Activated naive CD8-positive, alpha-beta T cell treated with anti-CD3 and anti-CD28 coated beads, Interleukin-2, amount 10 ng/mL, durations not matched to agents 7 days and 5 days (primary cell): ENCODE results near the gene MELTF. TPM values are rescaled to one million over a fixed set of nuclear protein-coding genes. Genes with fewer than 3 reads are reported as not detected.

Experiments used
- ATAC-seq: fragments of 150-1000 bp; cut with Tn5 transposase; one replicate; pipeline ENCODE4 v1.10.0; 2021; ENCODE audit warnings: low read depth, moderate library complexity
- POLR2A ChIA-PET: fragments of 350-600 bp; sonication (Branson Sonifier 250); formaldehyde crosslinking; loops from one replicate; lab custom pipeline; 2021; ENCODE audit warnings: antibody characterized with exemption; lab: Charles Lee
- DNase-seq: peaks from one replicate; pipeline ENCODE4 v3.0.0; 2021
- H3K27ac Mint-ChIP-seq: one replicate; pipeline ENCODE4 v1.8.0; 2022; ENCODE audit warnings: mild to moderate bottlenecking, mixed read lengths
- H3K27me3 Mint-ChIP-seq: one replicate; pipeline ENCODE4 v1.8.0; 2022; ENCODE audit warnings: mild to moderate bottlenecking, moderate library complexity, mixed read lengths
- H3K36me3 Mint-ChIP-seq: one replicate; pipeline ENCODE4 v1.8.0; 2021; ENCODE audit warnings: mild to moderate bottlenecking, mixed read lengths
- H3K4me1 Mint-ChIP-seq: one replicate; pipeline ENCODE4 v1.8.0; 2021; ENCODE audit warnings: mixed read lengths
- H3K4me3 Mint-ChIP-seq: one replicate; pipeline ENCODE4 v1.8.0; 2022; ENCODE audit warnings: mild to moderate bottlenecking, moderate library complexity, mixed read lengths
- H3K9me3 Mint-ChIP-seq: one replicate; pipeline ENCODE4 v1.8.0; 2021; ENCODE audit warnings: mixed read lengths
- total RNA-seq, 2 experiments: library from RNA; stranded (reverse); gene quantifications; one replicate each; pipeline ENCODE4 v1.2.3, GENCODE V29; 2021

Gene MELTF
- total RNA-seq, 2 experiments from 2014 or later: 5.4 to 5.6 TPM

DNA sequence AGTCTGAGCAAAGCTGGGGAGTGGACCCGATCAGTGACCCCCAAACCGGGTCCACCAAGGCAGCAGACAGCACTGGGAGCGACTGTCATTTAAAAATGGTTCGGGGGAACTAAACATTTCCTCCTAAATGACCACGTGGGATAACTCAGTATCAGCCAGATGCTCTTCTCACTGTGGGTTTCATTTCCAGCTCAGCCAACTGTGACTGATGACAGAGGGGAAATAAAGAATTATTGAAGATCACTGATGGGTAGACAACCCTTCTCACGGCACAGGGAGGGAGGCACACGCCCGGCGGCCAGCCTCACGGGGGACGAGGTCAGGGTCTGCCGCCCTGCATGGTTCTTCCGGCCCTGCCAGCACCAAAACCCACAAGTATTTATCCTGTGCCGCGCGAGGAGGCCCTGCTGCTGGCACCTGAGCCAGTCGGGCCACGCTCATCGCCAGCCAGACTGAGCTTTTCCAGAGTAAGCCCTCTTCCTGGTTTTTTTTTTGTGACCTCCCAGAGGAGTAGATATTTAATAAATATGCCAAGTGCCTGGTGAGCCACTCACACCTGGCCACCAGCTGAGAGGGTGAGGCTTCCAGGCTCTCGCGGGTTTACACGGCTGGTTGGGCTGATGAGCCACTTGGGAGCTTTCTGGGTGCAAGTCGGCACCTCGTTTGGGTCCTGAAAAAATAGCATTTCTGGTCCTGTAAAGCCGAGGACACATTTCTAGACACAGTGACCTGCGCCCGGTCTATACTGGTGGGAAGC lies 6.2 kb downstream of the MELTF start:
- no peaks in the 10 kb centered on the region for H3K36me3 Mint-ChIP-seq
- H3K4me1 Mint-ChIP-seq: peaks cover 7% of the 10 kb centered on the region
- no peak for DNase-seq
- H3K4me3 Mint-ChIP-seq: peak overlapping the region; percentile 67
- H3K9me3 Mint-ChIP-seq: no peaks in the 10 kb centered on the region
- POLR2A ChIA-PET: interaction anchor here (0.6 to 1.1 kb wide), 3 partner anchors 20 to 156 kb away, joined by 3 read pairs; partner anchors contain the start of gene SENP5
- peak; percentile 28 for ATAC-seq
- peak overlapping the region; percentile 72 for H3K27ac Mint-ChIP-seq
- H3K27me3 Mint-ChIP-seq: no peaks in the 10 kb centered on the region

DNA sequence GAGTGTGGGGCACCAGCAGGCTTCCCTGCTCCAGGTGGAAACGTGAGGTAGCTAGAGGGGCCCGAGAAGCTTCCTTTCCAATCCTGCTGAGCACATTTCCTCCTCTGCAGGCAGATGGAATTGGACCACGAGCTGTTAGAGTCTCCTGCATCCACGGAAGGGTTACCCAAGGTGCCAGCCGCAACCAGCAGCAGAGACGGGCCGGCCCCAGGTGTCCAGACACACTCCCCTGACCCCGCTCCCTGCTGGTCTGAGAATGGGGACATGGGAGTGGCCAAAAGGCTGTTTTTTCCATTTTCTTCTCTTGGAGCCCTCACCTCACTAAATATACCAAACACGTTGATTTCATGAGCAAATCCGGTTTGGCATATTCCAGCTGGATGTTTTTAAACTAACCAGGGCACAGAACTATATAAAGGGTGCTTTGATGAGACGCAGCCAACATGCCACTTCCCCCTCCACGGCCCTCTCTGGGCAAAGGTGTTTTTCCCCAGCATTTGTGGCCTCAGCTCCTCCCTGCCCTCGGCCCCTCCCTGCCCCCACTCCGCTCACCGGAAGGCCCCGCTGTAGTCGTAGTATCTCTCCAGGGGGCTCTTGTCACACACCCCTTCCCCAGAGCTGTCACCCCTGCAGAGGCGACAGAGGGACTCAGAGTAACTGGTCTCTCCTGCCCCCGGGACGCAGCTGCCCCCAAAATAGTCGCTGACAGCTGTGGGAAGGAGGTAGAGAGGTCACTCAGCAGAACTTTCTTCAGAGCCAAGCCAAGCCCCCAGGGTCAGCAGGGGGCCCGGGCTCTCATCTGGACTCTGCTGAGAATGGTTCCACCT lies 7.0 kb downstream of the MELTF start:
- no peak overlapping the region for H3K27ac Mint-ChIP-seq

DNA sequence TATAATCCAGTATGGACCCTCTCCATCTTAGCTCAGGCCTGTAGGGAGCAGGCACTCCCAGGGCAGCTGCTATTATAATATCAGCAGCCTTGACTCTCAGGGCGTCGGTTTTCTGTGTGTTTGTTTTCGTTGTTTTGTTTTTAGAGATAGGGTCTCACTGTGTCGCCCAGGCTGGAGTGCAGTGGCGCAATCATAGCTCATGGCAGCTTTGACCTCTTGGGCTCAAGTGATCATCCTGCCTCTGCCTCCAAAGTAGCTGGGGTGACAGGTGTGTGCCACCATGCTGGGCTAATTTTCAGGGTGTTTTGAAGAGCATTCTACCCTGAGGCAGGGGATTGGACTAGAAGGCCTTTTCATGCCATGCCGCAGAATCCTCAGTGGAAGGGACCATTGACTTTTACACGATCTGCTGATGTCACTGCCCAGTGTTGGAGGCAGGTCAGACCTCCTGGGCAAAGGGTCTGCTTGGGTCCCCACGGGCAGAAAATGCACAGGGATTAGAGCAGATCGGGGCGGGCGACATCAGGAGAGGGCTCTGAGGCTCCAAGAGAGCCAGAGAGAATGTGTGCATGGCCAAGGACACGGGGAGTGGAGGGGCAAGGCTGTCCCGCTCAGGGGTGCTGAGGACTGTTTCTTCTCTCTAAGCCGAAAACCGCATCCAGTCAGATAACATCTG lies 7.8 kb downstream of the MELTF start:
- POLR2A ChIA-PET: no interaction called here
- Mint-ChIP-seq H3K27ac (no peak overlapping the region), H3K9me3 (no peaks in the 10 kb centered on the region), H3K27me3 (no peaks in the 10 kb centered on the region), H3K4me1 (peaks cover 7% of the 10 kb centered on the region), H3K4me3 (no peak overlapping the region), H3K36me3 (no peaks in the 10 kb centered on the region)
- no peak for DNase-seq
- ATAC-seq: no peak

More for the DNA sequence above, 7.0 kb downstream of the MELTF start:
- DNase-seq: no peak
- Mint-ChIP-seq H3K36me3 (no peaks in the 10 kb centered on the region), H3K4me3 (peak overlapping the region; percentile 67), H3K27me3 (no peaks in the 10 kb centered on the region), H3K4me1 (peaks cover 7% of the 10 kb centered on the region), H3K9me3 (no peaks in the 10 kb centered on the region)
- POLR2A ChIA-PET: interaction anchor here (0.6 to 1.1 kb wide), 3 partner anchors 19 to 155 kb away, joined by 3 read pairs; partner anchors contain the start of gene SENP5
- ATAC-seq: no peak

DNA sequence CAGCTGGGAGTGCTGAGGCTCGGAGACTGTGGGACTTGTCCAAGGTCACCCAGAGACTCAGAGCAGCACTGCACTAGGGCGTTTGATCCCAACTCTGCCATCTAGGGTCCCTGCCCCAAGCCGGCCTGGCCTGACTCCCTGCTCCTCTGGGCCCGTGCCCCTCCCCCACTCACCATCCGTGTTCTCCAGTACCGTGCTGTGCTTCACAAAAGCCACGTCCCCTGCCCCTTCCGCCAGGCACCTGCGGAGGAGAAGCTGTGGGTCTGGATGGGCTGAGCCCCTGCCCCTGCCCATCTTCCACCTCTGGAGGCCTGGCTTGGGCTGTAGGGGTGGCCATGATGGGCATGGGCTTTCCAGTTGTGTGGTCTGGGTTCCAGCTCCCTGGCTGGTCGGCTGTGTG lies 8.4 kb downstream of the MELTF start:
- Mint-ChIP-seq H3K36me3 (no peaks in the 10 kb centered on the region), H3K27me3 (no peaks in the 10 kb centered on the region), H3K4me3 (no peak overlapping the region), H3K27ac (no peak overlapping the region), H3K9me3 (no peaks in the 10 kb centered on the region), H3K4me1 (peaks cover 7% of the 10 kb centered on the region)
- ATAC-seq: no peak
- DNase-seq: no peak
- POLR2A ChIA-PET: no interaction called here

DNA sequence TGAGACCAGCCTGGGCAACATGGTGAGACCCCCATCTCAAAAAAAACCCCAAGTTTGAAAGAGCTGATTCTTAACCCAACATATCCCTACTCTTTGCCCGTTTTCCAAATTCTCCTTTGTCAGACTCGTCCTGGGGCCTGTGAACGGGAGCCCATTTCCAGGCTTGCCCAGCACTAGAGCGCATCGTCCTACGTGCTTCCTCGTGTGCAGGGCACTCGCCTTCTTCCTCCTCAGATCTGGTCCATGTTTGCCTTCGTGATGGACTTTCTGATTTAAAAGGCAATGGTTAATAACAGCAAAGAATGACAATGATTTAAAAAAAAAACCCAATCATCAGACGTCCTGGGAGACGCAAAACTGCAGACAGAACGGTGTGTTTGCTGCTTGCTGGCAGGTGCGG lies 10.1 kb downstream of the MELTF start:
- POLR2A ChIA-PET: no interaction called here
- ATAC-seq: no peak

DNA sequence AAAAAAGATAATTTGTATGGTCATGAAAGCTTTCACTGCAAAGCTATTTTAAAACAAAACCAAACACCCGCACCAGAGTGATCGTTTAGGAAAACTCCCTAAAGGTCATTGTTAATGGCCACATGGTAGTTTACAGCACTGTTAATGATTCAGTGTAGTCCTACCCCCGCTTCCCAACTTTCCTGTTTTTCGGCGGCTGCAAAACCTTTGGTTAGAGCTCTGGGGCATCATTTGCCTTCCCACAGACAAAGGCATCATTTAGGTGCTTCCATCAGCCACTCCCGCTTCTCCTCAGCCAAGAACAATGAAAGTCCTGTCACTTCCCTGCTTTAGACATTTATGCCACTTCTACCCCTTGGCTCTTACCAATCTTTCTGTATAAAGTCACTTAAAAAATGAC lies 10.6 kb downstream of the MELTF start:
- Mint-ChIP-seq H3K27me3 (no peaks in the 10 kb centered on the region), H3K36me3 (no peaks in the 10 kb centered on the region), H3K4me3 (no peak overlapping the region), H3K4me1 (peaks cover 5% of the 10 kb centered on the region), H3K27ac (no peak overlapping the region), H3K9me3 (no peaks in the 10 kb centered on the region)
- POLR2A ChIA-PET: no interaction called here
- DNase-seq: no peak
- no peak for ATAC-seq

More for the DNA sequence above, 10.1 kb downstream of the MELTF start:
- Mint-ChIP-seq H3K27me3 (no peaks in the 10 kb centered on the region), H3K9me3 (no peaks in the 10 kb centered on the region), H3K4me1 (peaks cover 5% of the 10 kb centered on the region), H3K4me3 (no peak overlapping the region), H3K27ac (no peak overlapping the region), H3K36me3 (no peaks in the 10 kb centered on the region)
- peak; percentile 12 for DNase-seq

DNA sequence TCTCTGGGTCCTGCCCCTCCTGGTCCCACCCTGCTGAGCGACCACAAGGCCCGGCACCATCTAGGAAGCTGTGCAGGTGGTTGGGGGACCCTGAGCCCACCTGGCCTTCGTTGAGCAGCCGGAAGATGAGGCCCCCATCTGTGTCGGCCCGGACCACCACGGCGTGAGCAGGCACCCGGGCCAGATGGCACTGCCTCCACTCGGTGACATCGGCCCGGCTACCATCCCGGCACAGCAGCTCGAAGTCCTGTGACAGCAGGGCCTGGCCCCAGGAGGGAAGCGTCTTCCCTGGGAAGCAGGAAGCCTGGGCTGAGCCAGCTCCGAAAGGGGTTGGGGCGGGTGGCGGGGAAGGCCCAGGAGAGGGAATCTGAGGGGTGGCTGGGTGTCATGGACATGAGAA lies 12.6 kb downstream of the MELTF start:
- Mint-ChIP-seq H3K36me3 (no peaks in the 10 kb centered on the region), H3K4me3 (no peak overlapping the region), H3K4me1 (no peaks in the 10 kb centered on the region), H3K27me3 (no peaks in the 10 kb centered on the region), H3K9me3 (no peaks in the 10 kb centered on the region), H3K27ac (no peak overlapping the region)
- DNase-seq (no peak), ATAC-seq (no peak)
- POLR2A ChIA-PET: no interaction called here

DNA sequence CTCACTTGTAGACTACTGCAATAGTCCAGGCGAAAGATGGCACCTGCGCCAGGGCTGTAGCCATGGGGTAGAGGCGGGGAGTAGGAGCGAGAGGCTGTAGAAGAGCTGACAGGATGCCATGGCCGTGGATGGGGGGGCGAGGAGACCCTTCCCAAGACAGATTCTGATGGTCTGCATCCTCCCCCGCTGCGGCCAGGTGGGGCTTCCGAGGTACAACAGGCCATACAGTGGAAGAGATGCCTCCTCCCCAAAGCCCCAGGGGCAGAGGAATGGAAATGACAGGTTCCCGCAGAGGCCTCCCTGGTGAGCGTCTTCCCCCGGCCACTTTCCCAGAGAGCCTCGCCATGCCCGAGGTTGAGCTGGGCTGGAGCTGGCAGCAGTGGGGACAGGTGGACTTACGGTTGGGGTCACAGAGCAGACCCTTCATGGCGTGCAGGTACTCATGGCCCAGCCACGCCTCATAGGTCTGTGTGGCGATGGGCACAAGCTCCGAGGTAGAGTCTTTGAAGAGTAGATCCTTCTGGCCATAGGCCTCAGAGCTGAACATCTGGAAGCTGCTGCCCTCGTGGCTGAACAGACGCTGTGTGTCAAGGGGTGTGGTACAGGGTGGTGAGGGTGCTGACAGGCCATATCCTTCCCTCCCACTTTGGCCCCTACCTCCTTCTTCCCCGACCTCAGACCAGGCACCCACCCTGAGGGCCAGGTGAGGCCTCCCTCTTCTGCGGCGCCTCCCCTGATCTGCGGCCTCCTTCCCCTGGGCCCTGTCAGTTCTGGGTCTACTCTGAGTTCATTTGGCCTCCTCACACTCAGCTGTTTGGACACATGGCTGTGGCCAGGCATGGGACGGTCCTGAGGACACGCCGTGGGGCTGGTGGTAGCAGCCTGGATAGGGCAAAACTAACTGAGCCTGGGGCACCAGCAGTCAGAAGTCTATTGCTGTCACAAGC lies 13.6 kb downstream of the MELTF start:
- no peaks in the 10 kb centered on the region for H3K27me3 Mint-ChIP-seq
- POLR2A ChIA-PET: no interaction called here
- ATAC-seq: no peak
- no peaks in the 10 kb centered on the region for H3K4me1 Mint-ChIP-seq
- no peak overlapping the region for H3K27ac Mint-ChIP-seq
- no peaks in the 10 kb centered on the region for H3K9me3 Mint-ChIP-seq
- peak; percentile 24 for DNase-seq
- no peak overlapping the region for H3K4me3 Mint-ChIP-seq
- no peaks in the 10 kb centered on the region for H3K36me3 Mint-ChIP-seq

DNA sequence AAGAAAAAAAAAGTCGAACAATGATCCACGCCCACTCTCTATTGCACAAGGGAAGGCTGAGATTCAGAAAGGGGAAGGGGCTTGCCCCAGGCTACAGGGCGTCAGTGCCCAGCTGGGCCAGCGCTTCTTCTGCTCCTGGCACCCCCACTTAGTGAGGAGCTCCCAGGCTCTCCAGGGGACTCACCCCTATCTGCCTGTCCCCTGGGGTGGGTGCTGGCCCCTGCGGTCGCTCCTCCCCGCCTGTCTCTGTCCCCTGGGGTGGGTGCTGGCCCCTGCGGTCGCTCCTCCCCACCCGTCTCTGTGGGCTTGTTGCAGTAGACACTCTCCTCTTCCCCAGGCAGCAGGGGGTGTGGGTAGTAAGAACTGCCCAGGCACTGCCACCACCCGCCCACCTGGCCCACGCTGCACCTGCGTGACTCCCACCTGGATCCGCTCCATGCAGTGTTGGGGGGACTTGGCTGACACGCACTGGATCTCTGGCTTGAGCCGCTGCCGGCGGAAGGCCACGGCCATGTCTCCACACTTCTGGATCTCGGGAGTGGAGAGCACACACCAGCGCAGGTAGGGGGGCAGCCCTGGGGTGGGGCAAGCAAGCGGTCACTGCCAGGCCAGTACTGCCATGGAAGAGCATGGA lies 14.6 kb downstream of the MELTF start:
- POLR2A ChIA-PET: no interaction called here
- H3K27me3 Mint-ChIP-seq: no peaks in the 10 kb centered on the region
- H3K27ac Mint-ChIP-seq: no peak overlapping the region
- no peak overlapping the region for H3K4me3 Mint-ChIP-seq
- no peak for ATAC-seq
- no peaks in the 10 kb centered on the region for H3K4me1 Mint-ChIP-seq
- no peaks in the 10 kb centered on the region for H3K36me3 Mint-ChIP-seq
- H3K9me3 Mint-ChIP-seq: no peaks in the 10 kb centered on the region
- DNase-seq: no peak

DNA sequence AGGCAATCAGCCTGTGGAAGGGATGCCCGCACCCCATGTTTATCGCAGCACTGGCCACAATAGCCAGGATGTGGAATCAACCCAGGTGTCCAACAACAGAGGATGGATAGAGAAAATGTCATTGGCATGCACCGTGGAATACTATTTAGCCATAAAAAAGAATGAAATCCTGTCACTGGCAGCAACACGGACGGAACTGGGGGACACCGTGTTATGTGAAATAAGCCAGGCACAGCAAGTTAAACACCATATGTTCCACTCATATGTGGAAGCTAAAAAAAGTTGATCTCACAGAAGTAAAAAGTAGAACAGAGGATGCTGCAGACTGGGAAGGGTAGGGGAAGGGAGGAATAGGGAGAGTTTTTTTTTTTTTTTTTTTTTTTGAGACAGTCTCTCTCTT lies 15.6 kb downstream of the MELTF start:
- no peaks in the 10 kb centered on the region for H3K9me3 Mint-ChIP-seq

DNA sequence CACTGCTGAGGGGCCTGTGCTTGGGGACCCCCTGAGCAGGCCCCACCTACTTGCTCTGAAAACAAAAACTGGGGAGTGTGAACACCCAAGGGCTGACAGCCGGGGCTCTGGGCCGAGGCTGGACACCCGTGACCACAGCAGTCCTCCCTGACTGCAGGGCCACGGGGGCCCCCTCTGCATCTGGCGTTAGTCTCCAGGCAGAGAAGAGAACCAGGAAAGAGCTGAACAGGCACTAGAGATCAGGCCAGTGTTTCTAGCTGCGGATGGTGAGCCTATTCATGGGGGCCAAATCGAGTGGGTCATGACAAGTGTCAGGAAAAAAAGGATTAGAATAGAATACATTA lies 17.1 kb downstream of the MELTF start:
- DNase-seq: no peak
- POLR2A ChIA-PET: no interaction called here
- Mint-ChIP-seq H3K4me1 (no peaks in the 10 kb centered on the region), H3K27ac (no peak overlapping the region), H3K9me3 (no peaks in the 10 kb centered on the region), H3K36me3 (no peaks in the 10 kb centered on the region), H3K4me3 (no peak overlapping the region), H3K27me3 (no peaks in the 10 kb centered on the region)
- no peak for ATAC-seq

More for the DNA sequence above, 15.6 kb downstream of the MELTF start:
- Mint-ChIP-seq H3K27ac (no peak overlapping the region), H3K36me3 (no peaks in the 10 kb centered on the region), H3K27me3 (no peaks in the 10 kb centered on the region), H3K4me3 (no peak overlapping the region), H3K4me1 (no peaks in the 10 kb centered on the region)
- ATAC-seq (no peak), DNase-seq (no peak)
- POLR2A ChIA-PET: no interaction called here

DNA sequence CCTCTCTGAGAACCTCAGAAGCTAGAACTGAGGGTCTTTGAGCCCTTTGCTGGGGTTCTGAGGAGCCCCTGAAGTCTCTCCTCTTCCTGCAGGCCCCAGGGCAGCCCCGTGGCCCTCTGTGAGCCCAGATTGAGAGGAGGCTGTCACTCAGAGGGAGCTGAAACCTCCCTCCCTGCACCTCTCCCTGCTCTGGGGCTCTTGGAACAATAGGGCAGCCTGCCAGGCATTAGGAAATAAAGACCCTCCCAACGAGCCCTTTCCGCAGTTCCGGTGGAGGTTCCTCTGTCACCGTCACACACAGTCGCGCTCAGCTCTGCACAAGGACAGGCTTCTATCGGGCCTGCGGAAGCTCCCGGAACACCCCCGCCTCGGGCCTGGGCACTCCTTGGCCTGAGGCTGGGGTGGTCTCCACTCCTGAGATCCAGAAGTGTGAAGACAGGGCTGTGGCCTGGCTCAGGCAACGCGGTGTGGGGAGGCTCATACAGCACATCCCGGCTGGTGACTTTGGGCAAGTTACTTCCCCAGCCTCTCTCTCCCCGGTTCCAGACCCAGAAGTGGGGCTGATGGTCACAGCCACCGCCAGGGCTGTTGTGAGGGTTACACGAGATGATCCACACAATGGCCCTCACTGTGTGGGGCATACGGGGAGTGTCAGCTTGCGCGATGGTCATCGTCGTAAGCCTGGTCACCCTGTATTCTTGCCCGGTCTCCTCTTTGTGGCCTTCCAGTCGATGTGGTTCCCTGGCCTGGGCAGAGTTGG lies 17.7 kb downstream of the MELTF start:
- no peaks in the 10 kb centered on the region for H3K36me3 Mint-ChIP-seq
- H3K27me3 Mint-ChIP-seq: no peaks in the 10 kb centered on the region
- DNase-seq (no peak), ATAC-seq (no peak)
- no peaks in the 10 kb centered on the region for H3K9me3 Mint-ChIP-seq
- POLR2A ChIA-PET: no interaction called here
- no peak overlapping the region for H3K27ac Mint-ChIP-seq
- H3K4me3 Mint-ChIP-seq: no peak overlapping the region
- H3K4me1 Mint-ChIP-seq: no peaks in the 10 kb centered on the region
